OCI-M2 (cell line): ENCODE measurements around the gene ACO1.
"Not testable (repeated sequence)": the region's sequence is repeated elsewhere in the genome, so short reads cannot be mapped to it uniquely, and the experiment has no call there.

Experiments
- DNase-seq: peaks from one replicate; lab custom pipeline; 2025; ENCODE audit not compliant: unreplicated experiment; lab: John Stamatoyannopoulos, UW

The ACO1 gene

GRCh38 chr9:32384364-32385151 is at the start of gene ACO1:
Gene ACO1, plus strand, starts transcription at chr9:32384643. Its CDS starts 20,864 bp downstream, at chr9:32405507.
- peak; percentile 40 for DNase-seq

- no peak for DNase-seq
These were observed 49.2 kb upstream of the ACO1 start for GRCh38 chr9:32334916-32335895.

GRCh38 chr9:32339424-32339823 is 45.0 kb upstream of the ACO1 start:
- DNase-seq, result no peak

- DNase-seq, result no peak
These were observed 44.1 kb upstream of the ACO1 start for GRCh38 chr9:32340361-32340760.

- no peak for DNase-seq
These were observed 39.8 kb upstream of the ACO1 start for GRCh38 chr9:32344551-32345182.

- no peak for DNase-seq
These were observed 39.2 kb upstream of the ACO1 start for GRCh38 chr9:32345243-32345642.

- no peak for DNase-seq
These were observed 36.9 kb upstream of the ACO1 start for GRCh38 chr9:32347571-32347970.

- no peak for DNase-seq
These were observed 36.2 kb upstream of the ACO1 start for GRCh38 chr9:32348106-32348695.

- no peak for DNase-seq
These were observed 35.4 kb upstream of the ACO1 start for GRCh38 chr9:32349013-32349412.

GRCh38 chr9:32350682-32351081 is 33.8 kb upstream of the ACO1 start:
- no peak for DNase-seq

- DNase-seq, result no peak
These were observed 32.6 kb upstream of the ACO1 start for GRCh38 chr9:32351845-32352244.

- DNase-seq, result not testable (repeated sequence)
These were observed 31.0 kb upstream of the ACO1 start for GRCh38 chr9:32353476-32353875.

GRCh38 chr9:32359452-32359851 is 25.0 kb upstream of the ACO1 start:
- no peak for DNase-seq

GRCh38 chr9:32360983-32361673 is 23.3 kb upstream of the ACO1 start:
- no peak for DNase-seq

- no peak for DNase-seq
These were observed 13.2 kb upstream of the ACO1 start for GRCh38 chr9:32371279-32371678.

- DNase-seq, result no peak
These were observed 12.8 kb upstream of the ACO1 start for GRCh38 chr9:32371679-32372078.

- DNase-seq, result no peak
These were observed 8.2 kb upstream of the ACO1 start for GRCh38 chr9:32376285-32376684.

- DNase-seq, result peak; percentile 17
These were observed 5.9 kb upstream of the ACO1 start for GRCh38 chr9:32378496-32378895.

- DNase-seq, result peak; percentile 17
These were observed 5.3 kb upstream of the ACO1 start for GRCh38 chr9:32378993-32379729.

- DNase-seq, result no peak
These were observed 3.5 kb upstream of the ACO1 start for GRCh38 chr9:32380944-32381343.
